HepG2 (cell line): ENCODE measurements around the gene CLP1. TPM values are rescaled to one million over a fixed set of nuclear protein-coding genes. Genes with fewer than 3 reads are reported as not detected.

Experiments used
- ATAC-seq: fragments of 200-7000 bp; cut with Tn5 transposase; 3 replicates; pipeline ENCODE4 v1.9.1; 2020; ENCODE audit warnings: mild to moderate bottlenecking, moderate library complexity
- BruUV-seq: library from RNA; stranded (reverse); fragments of 400-500 nt; replicated peaks from 2 replicates; lab custom pipeline; 2021; lab: Mats Ljungman, UMichigan
- CTCF ChIA-PET: fragments of 300-600 bp; formaldehyde crosslinking; extraction: SDS; loops from one replicate; lab custom pipeline; 2021; ENCODE audit warnings: low total read pairs, inconsistent platforms, low intra/inter-chr PET ratio; lab: Yijun Ruan, JAX
- POLR2A ChIA-PET: fragments of 350-600 bp; sonication (Branson Sonifier 250); formaldehyde crosslinking; loops from one replicate; lab custom pipeline; 2020; ENCODE audit warnings: antibody characterized with exemption, inconsistent platforms; lab: Yijun Ruan, JAX
- DNase-seq: peaks from one replicate; pipeline ENCODE4 v3.0.0-alpha.2; 2015; ENCODE audit warnings: low spot score
- FAIRE-seq: peaks from 3 replicates; lab custom pipeline; 2011; peaks lifted over from hg19 to GRCh38; lab: Jason Lieb, UNC
- H2AFZ ChIP-seq: one replicate; pipeline ENCODE4 v1.6.1; 2011; ENCODE audit warnings: low read length, inconsistent platforms
- H3K27ac ChIP-seq: fragments of 300-600 bp; 3 replicates; pipeline ENCODE4 v1.8.0; 2011; ENCODE audit warnings: mixed run types, mild to moderate bottlenecking, mixed read lengths, low read length, inconsistent platforms; ENCODE audit not compliant: insufficient read depth; ENCODE audit errors: extremely low read length
- H3K27me3 ChIP-seq, 2 experiments: fragments of 200-600 bp in 1 of 2; 2 replicates in 1 of 2; 3 replicates in 1 of 2; pipeline versions ENCODE4 v1.6.0 to v1.8.0; 2011; ENCODE audit warnings: low read length in 2 of 2, mild to moderate bottlenecking in 2 of 2, moderate library complexity in 2 of 2, inconsistent platforms in 1 of 2; ENCODE audit not compliant: insufficient read depth in 2 of 2, control insufficient read depth in 1 of 2
- H3K36me3 ChIP-seq, 2 experiments: fragments of 200-600 bp in 1 of 2; replicated peaks in 1 of 2; 2 replicates in 1 of 2; 3 replicates in 1 of 2; pipeline versions ENCODE4 v1.5.1 to v1.8.0; 2011; ENCODE audit warnings: low read length in 2 of 2, inconsistent platforms in 1 of 2; ENCODE audit not compliant: insufficient read depth in 2 of 2, control insufficient read depth in 1 of 2
- H3K4me1 ChIP-seq: 2 replicates; pipeline ENCODE4 v1.5.1; 2012; ENCODE audit warnings: low read length, inconsistent platforms; ENCODE audit not compliant: insufficient read depth
- H3K4me2 ChIP-seq: 2 replicates; pipeline ENCODE4 v1.6.0; 2011; ENCODE audit warnings: low read depth, low read length, inconsistent platforms
- H3K4me3 ChIP-seq, 3 experiments: fragments of 200-600 bp in 1 of 3; sonication (generic), shearing (Covaris generic) in 1 of 3; replicated peaks in 1 of 3; 2 replicates each; pipeline ENCODE4 v1.5.1; 2011 to 2016; ENCODE audit warnings: low read length in 3 of 3, inconsistent platforms in 2 of 3, low read depth in 2 of 3, mild to moderate bottlenecking in 2 of 3, control low read depth in 1 of 3, mixed read lengths in 1 of 3; ENCODE audit not compliant: insufficient read depth in 1 of 3
- H3K79me2 ChIP-seq: one replicate; pipeline ENCODE4 v1.6.1; 2011; ENCODE audit warnings: low read length, inconsistent platforms; ENCODE audit not compliant: insufficient read depth
- H3K9ac ChIP-seq: 2 replicates; pipeline ENCODE4 v1.6.0; 2011; ENCODE audit warnings: mild to moderate bottlenecking, low read depth, low read length, inconsistent platforms; ENCODE audit not compliant: insufficient read depth
- H3K9me3 ChIP-seq: 2 replicates; pipeline ENCODE4 v1.5.1; 2012; ENCODE audit warnings: mild to moderate bottlenecking, low read length
- H4K20me1 ChIP-seq: 2 replicates; pipeline ENCODE4 v1.6.0; 2011; ENCODE audit warnings: inconsistent platforms, mild to moderate bottlenecking, low read length, moderate library complexity; ENCODE audit not compliant: insufficient read depth
- BHLHE40 ChIP-seq: IDR thresholded peaks from 2 replicates; pipeline ENCODE4 v1.6.1; 2011; ENCODE audit warnings: low read length, improper control_type of control experiment
- MTF2 ChIP-seq: sonication (generic); formaldehyde crosslinking; IDR thresholded peaks from 2 replicates; pipeline ENCODE4 v1.5.0; 2020; ENCODE audit warnings: missing genetic modification reagents, borderline replicate concordance
- PRPF4 ChIP-seq: fragments of 200-400 bp; formaldehyde crosslinking; IDR thresholded peaks from 2 replicates; pipeline ENCODE4 v1.6.1; 2016; ENCODE audit warnings: low read length, low read depth; ENCODE audit not compliant: poor library complexity, severe bottlenecking
- SIN3A ChIP-seq: IDR thresholded peaks from 2 replicates; pipeline ENCODE4 v1.6.1; 2011; ENCODE audit warnings: low read depth, mild to moderate bottlenecking, control low read depth, low read length, borderline replicate concordance
- ZFP41 ChIP-seq: sonication (generic); formaldehyde crosslinking; IDR thresholded peaks from 2 replicates; pipeline ENCODE4 v1.4.0; 2020; ENCODE audit warnings: mild to moderate bottlenecking, missing genetic modification reagents, borderline replicate concordance
- ZFX ChIP-seq: sonication (generic); formaldehyde crosslinking; IDR thresholded peaks from 2 replicates; pipeline ENCODE4 v1.4.0; 2020; ENCODE audit warnings: mild to moderate bottlenecking, low read depth, missing genetic modification reagents, moderate library complexity
- ZNF282 ChIP-seq: fragments of 450-650 bp; IDR thresholded peaks from 2 replicates; pipeline ENCODE4 v1.6.1; 2018; ENCODE audit not compliant: partially characterized antibody
- ZNF510 ChIP-seq: sonication (generic); formaldehyde crosslinking; IDR thresholded peaks from 2 replicates; pipeline ENCODE4 v1.4.0; 2020; ENCODE audit warnings: low read depth, mild to moderate bottlenecking, missing genetic modification reagents
- ZNF614 ChIP-seq: IDR thresholded peaks from 2 replicates; pipeline ENCODE4 v1.6.1; 2018; ENCODE audit warnings: missing biosample characterization, missing genetic modification reagents, inconsistent platforms, borderline replicate concordance
- ZNF746 ChIP-seq: sonication (generic); formaldehyde crosslinking; IDR thresholded peaks from 2 replicates; pipeline ENCODE4 v1.8.0; 2022; ENCODE audit warnings: mild to moderate bottlenecking, missing genetic modification reagents
- WGBS: methylation state at CpG from one replicate; pipeline ENCODE4 v1.1.6; 2017; ENCODE audit warnings: low lambda C conversion rate; 5-methylcytosine and 5-hydroxymethylcytosine counted together
- in situ Hi-C: cut with HindIII; loops from 2 replicates; pipeline ENCODE4 v1.10.0; 2017; ENCODE audit warnings: low pct_unique_long_range_greater_than_20kb; ENCODE audit not compliant: extremely low pct_ligation_motif_present
- intact Hi-C: fragments of 100-400 bp; cut with micrococcal nuclease; formaldehyde crosslinking; loops from one replicate; pipeline ENCODE4 v1.10.0; 2022; ENCODE audit not compliant: unreplicated experiment
- polyA plus RNA-seq, 8 experiments: library from polyadenylated mRNA; depleted of rRNA in 3 of 8; stranded (reverse) in 7 of 8; unstranded in 1 of 8; fragments of >200 nt; fragmentation: Illumina TruSeq in 4 of 8; extraction: Trizol in 4 of 8; gene quantifications; 2 replicates each; pipeline versions ENCODE4 v1.2.1 to v1.2.3, GENCODE V29; 2011 to 2016; ENCODE audit warnings: low read depth in 4 of 8, missing spikeins in 1 of 8, mixed read lengths in 1 of 8; ENCODE audit not compliant: insufficient read depth in 1 of 8
- total RNA-seq, 5 experiments: library from RNA; depleted of rRNA; stranded (reverse); fragments of >200 nt; fragmentation: Illumina TruSeq; extraction: Trizol; gene quantifications; 2 replicates each; pipeline ENCODE4 v1.2.3, GENCODE V29; 2016; ENCODE audit warnings: low read depth in 1 of 5
- TF ChIP-seq, protein P1 (sequence below): sonication (generic); formaldehyde crosslinking; conservative IDR thresholded peaks from 2 replicates; pipeline ENCODE4 v1.4.0; 2020; ENCODE audit warnings: missing genetic modification reagents

The CLP1 gene
- total and polyA plus RNA-seq, 2 of the 13 experiments (the other 11 are each of a cell fraction or from before 2014, with no cell fraction given) = 14.6 to 24.8 TPM

DNA sequence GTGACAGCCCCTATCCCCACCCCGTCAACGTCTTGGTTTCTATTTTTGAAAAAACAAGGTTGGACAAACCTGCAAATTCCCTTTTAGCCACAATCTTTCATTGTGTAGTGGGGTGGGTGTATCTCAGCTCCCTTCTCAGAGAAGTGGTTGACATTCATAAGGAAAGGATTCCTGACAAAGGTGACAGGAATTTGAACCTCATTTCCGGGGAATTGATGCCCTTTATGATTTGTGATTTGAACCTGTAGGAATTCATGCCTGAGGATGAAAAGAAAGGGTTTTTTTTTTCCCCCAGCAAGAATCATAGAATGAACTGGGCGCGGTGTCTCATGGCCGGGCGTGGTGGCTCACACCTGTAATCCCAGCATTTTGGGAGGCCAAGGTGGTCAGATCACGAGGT lies 22.3 kb upstream of the CLP1 start:
- TF ChIP-seq, protein P1, sequence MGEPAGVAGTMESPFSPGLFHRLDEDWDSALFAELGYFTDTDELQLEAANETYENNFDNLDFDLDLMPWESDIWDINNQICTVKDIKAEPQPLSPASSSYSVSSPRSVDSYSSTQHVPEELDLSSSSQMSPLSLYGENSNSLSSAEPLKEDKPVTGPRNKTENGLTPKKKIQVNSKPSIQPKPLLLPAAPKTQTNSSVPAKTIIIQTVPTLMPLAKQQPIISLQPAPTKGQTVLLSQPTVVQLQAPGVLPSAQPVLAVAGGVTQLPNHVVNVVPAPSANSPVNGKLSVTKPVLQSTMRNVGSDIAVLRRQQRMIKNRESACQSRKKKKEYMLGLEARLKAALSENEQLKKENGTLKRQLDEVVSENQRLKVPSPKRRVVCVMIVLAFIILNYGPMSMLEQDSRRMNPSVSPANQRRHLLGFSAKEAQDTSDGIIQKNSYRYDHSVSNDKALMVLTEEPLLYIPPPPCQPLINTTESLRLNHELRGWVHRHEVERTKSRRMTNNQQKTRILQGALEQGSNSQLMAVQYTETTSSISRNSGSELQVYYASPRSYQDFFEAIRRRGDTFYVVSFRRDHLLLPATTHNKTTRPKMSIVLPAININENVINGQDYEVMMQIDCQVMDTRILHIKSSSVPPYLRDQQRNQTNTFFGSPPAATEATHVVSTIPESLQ = no peak
- TF ChIP-seq ZNF614 = no peak
- TF ChIP-seq PRPF4 = no peak
- TF ChIP-seq BHLHE40 = no peak
- TF ChIP-seq ZFP41 = no peak
- TF ChIP-seq ZNF746 = no peak
- TF ChIP-seq SIN3A = no peak
- no peak for TF ChIP-seq ZNF282
- H4K20me1 ChIP-seq = no peaks in the 10 kb centered on the region
- DNase-seq (no peak), FAIRE-seq (no peak), ATAC-seq (no peak)
- H3K4me2 ChIP-seq = no peak overlapping the region
- H3K27ac ChIP-seq = no peak overlapping the region
- 60% methylated on average over 8 of the region's 8 CpGs for WGBS
- H3K79me2 ChIP-seq = no peaks in the 10 kb centered on the region
- no peak overlapping the region for H3K9ac ChIP-seq
- no peaks in the 10 kb centered on the region; a peak in 1 of 5 replicates for H3K27me3 ChIP-seq
- H3K9me3 ChIP-seq = no peaks in the 10 kb centered on the region
- H3K36me3 ChIP-seq = no peaks in the 10 kb centered on the region
- ChIA-PET POLR2A (interaction anchor here (0.7 kb wide), 1 partner anchor 370 kb away, joined by 3 read pairs; no protein-coding TSS in a partner anchor), CTCF (no interaction called here)
- H3K4me3 ChIP-seq = no peak overlapping the region
- no peak overlapping the region for H2AFZ ChIP-seq
- peaks cover 16% of the 10 kb centered on the region for H3K4me1 ChIP-seq
- intact Hi-C loops = no loop called here
- in situ Hi-C loops = no loop called here
- BruUV-seq = no TSS peak

DNA sequence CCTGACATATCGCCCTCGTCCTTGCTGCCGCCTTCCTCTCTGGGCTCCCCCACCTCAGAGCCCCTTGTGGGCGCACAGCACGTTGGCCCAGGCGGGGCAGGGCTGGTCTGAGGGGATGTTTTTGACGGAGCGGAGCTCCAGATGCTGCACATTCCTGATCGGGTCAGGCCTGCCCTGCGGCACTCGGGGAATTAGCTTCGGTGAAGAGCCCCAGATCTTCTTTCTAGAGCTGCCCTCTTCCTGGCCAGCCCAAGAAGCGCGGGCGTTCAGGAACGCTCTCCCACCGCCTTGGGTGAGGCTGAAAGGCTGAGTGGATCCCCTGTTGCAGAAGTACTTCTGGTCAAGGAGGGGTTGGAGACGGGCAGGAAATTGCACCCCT lies 19.9 kb upstream of the CLP1 start:
- WGBS = 91% methylated on average over 16 of the region's 18 CpGs
- no peaks in the 10 kb centered on the region for H3K9me3 ChIP-seq
- in situ Hi-C loops = no loop called here
- no peaks in the 10 kb centered on the region; a peak in 1 of 5 replicates for H3K27me3 ChIP-seq
- no peaks in the 10 kb centered on the region for H3K79me2 ChIP-seq
- no peak for ATAC-seq
- intact Hi-C loops = no loop called here
- ChIA-PET POLR2A (no interaction called here), CTCF (no interaction called here)
- peak; percentile 18; the same call in 1 of the 2 replicates for TF ChIP-seq MTF2 (CRISPR knock-in tag)
- no peak for TF ChIP-seq ZNF510 (CRISPR knock-in tag)
- TF ChIP-seq ZFX (CRISPR knock-in tag) = 0 out of 2 replicates have a peak, but pooled peaks have one; percentile 4
- peak overlapping the region in 1 of 3 experiments; percentile 20; a peak in 1 of 6 replicates for H3K4me3 ChIP-seq
- H3K9ac ChIP-seq = no peak overlapping the region
- peaks cover 26% of the 10 kb centered on the region for H3K4me1 ChIP-seq
- no peak overlapping the region for H2AFZ ChIP-seq
- no peaks in the 10 kb centered on the region for H4K20me1 ChIP-seq
- H3K27ac ChIP-seq = no peak overlapping the region
- DNase-seq = no peak
- no peaks in the 10 kb centered on the region for H3K36me3 ChIP-seq
- no peak for FAIRE-seq
- H3K4me2 ChIP-seq = peak overlapping the region; percentile 86
- BruUV-seq = no TSS peak
